ENCODE data around the gene ADIPOQ. TPM values are rescaled to one million over a fixed set of nuclear protein-coding genes. Genes with fewer than 3 reads are reported as not detected.
A peak's percentile ranks its signal among the peaks of the same experiment; 100 is the strongest.

ADIPOQ gene
- total and polyA plus RNA-seq, 2 of the 13 experiments (the other 11 are each of a cell fraction or from before 2014, with no cell fraction given): not detected

DNA sequence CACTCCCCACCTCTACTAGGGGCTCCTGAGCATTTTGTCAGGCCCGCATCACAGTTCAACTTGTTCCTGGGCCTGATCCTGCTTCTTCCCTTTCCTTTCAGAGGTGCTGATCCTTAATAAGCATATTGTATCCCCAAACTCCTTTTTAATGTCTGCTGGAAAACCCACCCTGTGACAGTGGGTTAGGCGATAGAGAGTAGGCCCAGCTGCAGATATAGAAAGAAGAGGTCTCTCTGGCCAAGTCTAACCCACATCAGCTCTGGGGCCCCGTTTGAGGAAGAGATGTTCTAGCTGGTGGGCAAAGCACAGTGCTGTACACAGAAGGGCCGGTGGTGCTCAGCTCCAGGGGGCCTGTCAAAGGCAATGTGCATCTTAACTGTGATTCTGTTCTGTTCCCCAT lies 53.5 kb downstream of the ADIPOQ start:
- DNase-seq (ENCODE audit: low spot score) (no peak), ATAC-seq (peak; percentile 35; the same call in 2 of the 3 replicates), FAIRE-seq (no peak)
- POLR2A ChIA-PET: no interaction called here
- H3K4me3 ChIP-seq (replicated peaks in 1 of 3; ENCODE audit: insufficient read depth in 1 of 3, low read depth in 2 of 3, low read length in 3 of 3): no peak overlapping the region
- in situ Hi-C loops (cut with HindIII; ENCODE audit: extremely low pct_ligation_motif_present, low pct_unique_long_range_greater_than_20kb): no loop called here
- TF ChIP-seq LCORL (IDR thresholded peaks at IDR 0.05): no peak
- TF ChIP-seq LCORL (CRISPR knock-in tag; IDR thresholded peaks at IDR 0.05): no peak
- no peak for TF ChIP-seq YEATS2 (CRISPR knock-in tag; IDR thresholded peaks at IDR 0.05; ENCODE audit: borderline replicate concordance)
- TF ChIP-seq ZNF775 (CRISPR knock-in tag; IDR thresholded peaks at IDR 0.05; ENCODE audit: borderline replicate concordance): no peak
- TF ChIP-seq RNF219 (CRISPR knock-in tag; IDR thresholded peaks at IDR 0.05): no peak
- no peak for TF ChIP-seq IRF1 (CRISPR knock-in tag; IDR thresholded peaks at IDR 0.05; ENCODE audit: low read depth)
- TF ChIP-seq RFXAP (CRISPR knock-in tag; IDR thresholded peaks at IDR 0.05; ENCODE audit: borderline replicate concordance): no peak
- TF ChIP-seq, protein P1, sequence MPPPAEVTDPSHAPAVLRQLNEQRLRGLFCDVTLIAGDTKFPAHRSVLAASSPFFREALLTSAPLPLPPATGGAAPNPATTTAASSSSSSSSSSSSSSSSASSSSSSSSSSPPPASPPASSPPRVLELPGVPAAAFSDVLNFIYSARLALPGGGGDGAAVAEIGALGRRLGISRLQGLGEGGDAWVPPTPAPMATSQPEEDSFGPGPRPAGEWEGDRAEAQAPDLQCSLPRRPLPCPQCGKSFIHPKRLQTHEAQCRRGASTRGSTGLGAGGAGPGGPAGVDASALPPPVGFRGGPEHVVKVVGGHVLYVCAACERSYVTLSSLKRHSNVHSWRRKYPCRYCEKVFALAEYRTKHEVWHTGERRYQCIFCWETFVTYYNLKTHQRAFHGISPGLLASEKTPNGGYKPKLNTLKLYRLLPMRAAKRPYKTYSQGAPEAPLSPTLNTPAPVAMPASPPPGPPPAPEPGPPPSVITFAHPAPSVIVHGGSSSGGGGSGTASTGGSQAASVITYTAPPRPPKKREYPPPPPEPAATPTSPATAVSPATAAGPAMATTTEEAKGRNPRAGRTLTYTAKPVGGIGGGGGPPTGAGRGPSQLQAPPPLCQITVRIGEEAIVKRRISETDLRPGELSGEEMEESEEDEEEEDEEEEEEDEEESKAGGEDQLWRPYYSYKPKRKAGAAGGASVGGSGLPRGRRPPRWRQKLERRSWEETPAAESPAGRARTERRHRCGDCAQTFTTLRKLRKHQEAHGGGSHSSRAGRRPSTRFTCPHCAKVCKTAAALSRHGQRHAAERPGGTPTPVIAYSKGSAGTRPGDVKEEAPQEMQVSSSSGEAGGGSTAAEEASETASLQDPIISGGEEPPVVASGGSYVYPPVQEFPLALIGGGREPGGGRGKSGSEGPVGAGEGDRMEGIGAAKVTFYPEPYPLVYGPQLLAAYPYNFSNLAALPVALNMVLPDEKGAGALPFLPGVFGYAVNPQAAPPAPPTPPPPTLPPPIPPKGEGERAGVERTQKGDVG (CRISPR knock-in tag; IDR thresholded peaks at IDR 0.05; ENCODE audit: borderline replicate concordance): no peak
- TF ChIP-seq, protein P2, sequence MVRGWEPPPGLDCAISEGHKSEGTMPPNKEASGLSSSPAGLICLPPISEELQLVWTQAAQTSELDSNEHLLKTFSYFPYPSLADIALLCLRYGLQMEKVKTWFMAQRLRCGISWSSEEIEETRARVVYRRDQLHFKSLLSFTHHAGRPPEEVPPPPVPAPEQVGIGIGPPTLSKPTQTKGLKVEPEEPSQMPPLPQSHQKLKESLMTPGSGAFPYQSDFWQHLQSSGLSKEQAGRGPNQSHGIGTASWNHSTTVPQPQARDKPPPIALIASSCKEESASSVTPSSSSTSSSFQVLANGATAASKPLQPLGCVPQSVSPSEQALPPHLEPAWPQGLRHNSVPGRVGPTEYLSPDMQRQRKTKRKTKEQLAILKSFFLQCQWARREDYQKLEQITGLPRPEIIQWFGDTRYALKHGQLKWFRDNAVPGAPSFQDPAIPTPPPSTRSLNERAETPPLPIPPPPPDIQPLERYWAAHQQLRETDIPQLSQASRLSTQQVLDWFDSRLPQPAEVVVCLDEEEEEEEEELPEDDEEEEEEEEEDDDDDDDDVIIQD (CRISPR knock-in tag; IDR thresholded peaks at IDR 0.05; ENCODE audit: low read depth): no peak
- TF ChIP-seq USF2 (IDR thresholded peaks at IDR 0.05; ENCODE audit: low read depth, low read length): no peak
- TF ChIP-seq USF2 (CRISPR knock-in tag; IDR thresholded peaks at IDR 0.05; ENCODE audit: borderline replicate concordance): no peak
- TF ChIP-seq ZNF629 (CRISPR knock-in tag; conservative IDR thresholded peaks at IDR 0.05): no peak
- TF ChIP-seq RXRB (CRISPR knock-in tag; IDR thresholded peaks at IDR 0.05; ENCODE audit: borderline replicate concordance): no peak
- no peaks in the 10 kb centered on the region for H4K20me1 ChIP-seq (ENCODE audit: insufficient read depth, low read length)
- no peak overlapping the region for H3K4me2 ChIP-seq (ENCODE audit: low read depth, low read length)
- CTCF ChIA-PET (ENCODE audit: low intra/inter-chr PET ratio, low total read pairs): no interaction called here
- H3K27me3 ChIP-seq (ENCODE audit: control insufficient read depth in 1 of 2, insufficient read depth in 2 of 2, low read length in 2 of 2): peaks cover 0 to 3% of the 10 kb centered on the region in 2 experiments; a peak in 1 of 5 replicates
- intact Hi-C loops (cut with micrococcal nuclease; ENCODE audit: unreplicated experiment): no loop called here
- H3K27ac ChIP-seq (ENCODE audit: extremely low read length, insufficient read depth, low read length): no peak overlapping the region
- H3K79me2 ChIP-seq (ENCODE audit: insufficient read depth, low read length): no peaks in the 10 kb centered on the region
- H3K4me1 ChIP-seq (ENCODE audit: insufficient read depth, low read length): peaks cover 14% of the 10 kb centered on the region; the same call in 1 of the 2 replicates
- no peak overlapping the region for H2AFZ ChIP-seq (ENCODE audit: low read length)
- H3K9me3 ChIP-seq (ENCODE audit: low read length): no peaks in the 10 kb centered on the region
- WGBS (ENCODE audit: low lambda C conversion rate): 57% methylated on average over 4 of the region's 4 CpGs
- no peak overlapping the region for H3K9ac ChIP-seq (ENCODE audit: insufficient read depth, low read depth, low read length)
- H3K36me3 ChIP-seq (replicated peaks in 1 of 2; ENCODE audit: control insufficient read depth in 1 of 2, insufficient read depth in 2 of 2, low read length in 2 of 2): no peaks in the 10 kb centered on the region
- no TSS peak for BruUV-seq (replicated peaks)
